Naive thymus-derived CD8-positive, alpha-beta T cell (primary cell): ENCODE results near the gene RHOBTB3. TPM values are rescaled to one million over a fixed set of nuclear protein-coding genes. Genes with fewer than 3 reads are reported as not detected.
A peak's percentile ranks its signal among the peaks of the same experiment; 100 is the strongest.
"Not testable (repeated sequence)": the region's sequence is repeated elsewhere in the genome, so short reads cannot be mapped to it uniquely, and the experiment has no call there.

Experiments
- ATAC-seq, 2 donors: fragments of 150-1000 bp; cut with Tn5 transposase in 1 of 2; sonication (Bioruptor Pico), chemical (Tn5 transposase) in 1 of 2; 1 replicate in 1 of 2; 2 replicates in 1 of 2; pipeline ENCODE4 v1.10.0; 2021; ENCODE audit warnings: mild to moderate bottlenecking in 2 of 2, moderate library complexity in 2 of 2
- POLR2A ChIA-PET: fragments of 350-600 bp; sonication (Branson Sonifier 250); formaldehyde crosslinking; loops from one replicate; lab custom pipeline; 2021; ENCODE audit warnings: antibody characterized with exemption; lab: Charles Lee
- DNase-seq, 10 donors: peaks; one replicate each; pipeline versions ENCODE4 v3.0.0 to v3.0.0-alpha.2; 2020 to 2022
- H3K27ac Mint-ChIP-seq, 10 donors: one replicate each; pipeline ENCODE4 v1.8.0; 2020 to 2022; ENCODE audit warnings: mild to moderate bottlenecking in 10 of 10, mixed read lengths in 10 of 10, moderate library complexity in 4 of 10, inconsistent platforms in 1 of 10
- H3K27me3 Mint-ChIP-seq, 5 donors: one replicate each; pipeline ENCODE4 v1.8.0; 2021 to 2022; ENCODE audit warnings: mixed read lengths in 5 of 5
- H3K36me3 Mint-ChIP-seq, 3 donors: one replicate each; pipeline ENCODE4 v1.8.0; 2020 to 2022; ENCODE audit warnings: mixed read lengths in 3 of 3, mild to moderate bottlenecking in 2 of 3, inconsistent platforms in 1 of 3
- H3K4me1 Mint-ChIP-seq, 4 donors: one replicate each; pipeline ENCODE4 v1.8.0; 2021 to 2022; ENCODE audit warnings: mixed read lengths in 4 of 4
- H3K4me3 Mint-ChIP-seq, 10 donors: one replicate each; pipeline ENCODE4 v1.8.0; 2020 to 2022; ENCODE audit warnings: mild to moderate bottlenecking in 10 of 10, mixed read lengths in 10 of 10, moderate library complexity in 6 of 10, inconsistent platforms in 1 of 10
- H3K9me3 Mint-ChIP-seq, 9 donors: one replicate each; pipeline ENCODE4 v1.8.0; 2020 to 2022; ENCODE audit warnings: mixed read lengths in 9 of 9, mild to moderate bottlenecking in 3 of 9, inconsistent platforms in 1 of 9, moderate library complexity in 1 of 9
- polyA plus RNA-seq, 3 donors: library from polyadenylated mRNA; unstranded; fragments of 300-500 nt; fragmentation: Illumina TruSeq; gene quantifications; one replicate each; pipeline ENCODE4 v1.2.3, GENCODE V29; 2021
- total RNA-seq, 8 experiments: library from RNA in 2 of 8; stranded (reverse) in 2 of 8; gene quantifications; one replicate each; pipeline ENCODE4 v1.2.3 and lab custom pipeline; 2021 to 2026

RHOBTB3 gene, protein sequence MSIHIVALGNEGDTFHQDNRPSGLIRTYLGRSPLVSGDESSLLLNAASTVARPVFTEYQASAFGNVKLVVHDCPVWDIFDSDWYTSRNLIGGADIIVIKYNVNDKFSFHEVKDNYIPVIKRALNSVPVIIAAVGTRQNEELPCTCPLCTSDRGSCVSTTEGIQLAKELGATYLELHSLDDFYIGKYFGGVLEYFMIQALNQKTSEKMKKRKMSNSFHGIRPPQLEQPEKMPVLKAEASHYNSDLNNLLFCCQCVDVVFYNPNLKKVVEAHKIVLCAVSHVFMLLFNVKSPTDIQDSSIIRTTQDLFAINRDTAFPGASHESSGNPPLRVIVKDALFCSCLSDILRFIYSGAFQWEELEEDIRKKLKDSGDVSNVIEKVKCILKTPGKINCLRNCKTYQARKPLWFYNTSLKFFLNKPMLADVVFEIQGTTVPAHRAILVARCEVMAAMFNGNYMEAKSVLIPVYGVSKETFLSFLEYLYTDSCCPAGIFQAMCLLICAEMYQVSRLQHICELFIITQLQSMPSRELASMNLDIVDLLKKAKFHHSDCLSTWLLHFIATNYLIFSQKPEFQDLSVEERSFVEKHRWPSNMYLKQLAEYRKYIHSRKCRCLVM
- under 1 TPM; 0.25 to 0.60 TPM for total RNA-seq
- polyA plus RNA-seq = 1 to 10 TPM in 2 of 3 donors, under 1 TPM in 1; 0.49 to 2.9 (median 1.4) TPM
- 0.15 to 1.9 (median 0.66) reads per million in 6 experiments for total RNA-seq (lab: John Stamatoyannopoulos, UW)

- H3K27me3 Mint-ChIP-seq = peaks cover 15 to 48% (median 27%) of the 10 kb centered on the region in 5 donors
- H3K36me3 Mint-ChIP-seq = no peaks in the 10 kb centered on the region
- no peaks in the 10 kb centered on the region for H3K9me3 Mint-ChIP-seq
- peaks cover 0 to 23% (median 16%) of the 10 kb centered on the region in 4 donors for H3K4me1 Mint-ChIP-seq
- peak within 1 kb of the TSS; percentile 73 to 86 (median 82) for H3K4me3 Mint-ChIP-seq
- H3K27ac Mint-ChIP-seq = peak within 1 kb of the TSS in 2 of 10 donors; percentile 37 to 41
- DNase-seq (peak; percentile 11 to 69 (median 36)), ATAC-seq (peak; percentile 73 to 82)
- POLR2A ChIA-PET = interaction anchor here (1.1 kb wide), 1 partner anchor 176 kb away, joined by 3 read pairs; the partner anchor contains the start of genes ARSK and SKIC3
Observed at GRCh38 chr5:95730730-95731570, at the start of gene RHOBTB3. Gene RHOBTB3, plus strand, starts transcription at chr5:95731336. Its CDS starts 347 bp downstream, at chr5:95731683.

DNA sequence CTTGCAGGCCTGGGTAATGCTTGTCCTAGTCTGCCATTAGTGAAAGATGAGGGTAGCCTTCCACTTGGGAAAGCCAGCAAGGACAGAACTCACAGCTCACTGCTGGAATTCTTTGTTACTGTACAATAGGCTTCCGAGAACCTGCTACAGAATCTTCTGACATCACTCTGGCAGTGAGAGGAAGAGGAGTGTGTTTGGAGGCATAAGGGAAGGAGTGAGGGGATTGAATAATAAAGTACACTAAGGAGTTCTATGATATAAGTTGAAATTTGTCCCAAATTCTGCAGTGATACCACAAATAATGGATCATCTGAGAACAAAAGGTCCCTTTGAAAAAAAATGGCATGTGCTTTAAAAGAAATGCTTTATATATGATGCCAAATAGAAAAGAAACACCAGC, 48.2 kb upstream of the RHOBTB3 start, which contains the start of gene SPATA9:
TSS of gene SPATA9 (minus strand) at position 101 of the 400 bp plus-strand sequence. CDS start 137 bp downstream, outside the sequence.
- no peak for DNase-seq
- H3K4me3 Mint-ChIP-seq = no peak within 1 kb of the TSS
- H3K27me3 Mint-ChIP-seq = peaks cover 11 to 21% (median 13%) of the 10 kb centered on the region in 5 donors
- POLR2A ChIA-PET = no interaction called here
- ATAC-seq = no peak
- peak within 1 kb of the TSS in 1 of 10 donors; percentile 57 for H3K27ac Mint-ChIP-seq
- H3K9me3 Mint-ChIP-seq = peaks cover 0 to 2% (median 0%) of the 10 kb centered on the region in 9 donors
- no peaks in the 10 kb centered on the region for H3K36me3 Mint-ChIP-seq
- no peaks in the 10 kb centered on the region for H3K4me1 Mint-ChIP-seq

GRCh38 chr5:95684361-95684760, 46.8 kb upstream of the RHOBTB3 start:
- no peaks in the 10 kb centered on the region for H3K36me3 Mint-ChIP-seq
- H3K27ac Mint-ChIP-seq = no peak overlapping the region
- H3K4me3 Mint-ChIP-seq = no peak overlapping the region
- peaks cover 0 to 4% (median 0%) of the 10 kb centered on the region in 9 donors for H3K9me3 Mint-ChIP-seq
- no peaks in the 10 kb centered on the region for H3K4me1 Mint-ChIP-seq
- POLR2A ChIA-PET = no interaction called here
- no peak for DNase-seq
- ATAC-seq = no peak
- peaks cover 10 to 19% (median 13%) of the 10 kb centered on the region in 5 donors for H3K27me3 Mint-ChIP-seq

DNA sequence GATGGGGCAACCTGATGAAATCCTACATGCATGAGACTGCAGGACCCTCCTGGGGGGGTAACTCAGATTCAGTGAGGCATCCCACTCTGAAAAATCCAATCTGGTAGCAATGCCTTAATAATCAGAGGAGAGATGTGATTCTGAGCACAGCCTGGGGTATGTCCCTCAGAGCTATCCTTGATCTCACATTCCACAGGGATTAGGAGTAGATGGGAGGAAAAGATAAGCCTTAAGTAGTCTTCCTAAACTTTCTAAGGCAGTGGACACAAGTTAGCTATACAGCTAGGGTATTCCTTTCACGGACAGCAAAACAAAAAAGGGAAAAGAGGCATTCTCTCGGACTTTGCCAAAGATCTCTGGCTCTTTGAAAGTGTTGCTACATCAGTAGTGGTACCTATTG, 44.5 kb upstream of the RHOBTB3 start:
- ATAC-seq = no peak

GRCh38 chr5:95689680-95690079, 41.5 kb upstream of the RHOBTB3 start:
- no peak for DNase-seq
- H3K27me3 Mint-ChIP-seq = peaks cover 0 to 5% (median 2%) of the 10 kb centered on the region in 5 donors
- no peaks in the 10 kb centered on the region for H3K36me3 Mint-ChIP-seq
- H3K4me3 Mint-ChIP-seq = no peak overlapping the region
- H3K9me3 Mint-ChIP-seq = peaks cover 0 to 8% (median 0%) of the 10 kb centered on the region in 9 donors
- no peak for ATAC-seq
- no peak overlapping the region for H3K27ac Mint-ChIP-seq
- POLR2A ChIA-PET = no interaction called here
- no peaks in the 10 kb centered on the region for H3K4me1 Mint-ChIP-seq

More for the DNA sequence above, 44.5 kb upstream of the RHOBTB3 start:
- Mint-ChIP-seq H3K27me3 (peaks cover 6 to 11% (median 8%) of the 10 kb centered on the region in 5 donors), H3K36me3 (no peaks in the 10 kb centered on the region), H3K9me3 (peaks cover 0 to 8% (median 0%) of the 10 kb centered on the region in 9 donors), H3K4me3 (no peak overlapping the region), H3K27ac (no peak overlapping the region), H3K4me1 (no peaks in the 10 kb centered on the region)
- POLR2A ChIA-PET = no interaction called here
- no peak for DNase-seq

GRCh38 chr5:95690333-95690732, 40.8 kb upstream of the RHOBTB3 start:
- ATAC-seq (no peak), DNase-seq (no peak)
- H3K27me3 Mint-ChIP-seq = peaks cover 0 to 3% (median 0%) of the 10 kb centered on the region in 5 donors
- H3K4me1 Mint-ChIP-seq = no peaks in the 10 kb centered on the region
- POLR2A ChIA-PET = no interaction called here
- H3K4me3 Mint-ChIP-seq = no peak overlapping the region
- H3K9me3 Mint-ChIP-seq = peaks cover 0 to 8% (median 0%) of the 10 kb centered on the region in 9 donors
- H3K27ac Mint-ChIP-seq = no peak overlapping the region
- H3K36me3 Mint-ChIP-seq = no peaks in the 10 kb centered on the region

DNA sequence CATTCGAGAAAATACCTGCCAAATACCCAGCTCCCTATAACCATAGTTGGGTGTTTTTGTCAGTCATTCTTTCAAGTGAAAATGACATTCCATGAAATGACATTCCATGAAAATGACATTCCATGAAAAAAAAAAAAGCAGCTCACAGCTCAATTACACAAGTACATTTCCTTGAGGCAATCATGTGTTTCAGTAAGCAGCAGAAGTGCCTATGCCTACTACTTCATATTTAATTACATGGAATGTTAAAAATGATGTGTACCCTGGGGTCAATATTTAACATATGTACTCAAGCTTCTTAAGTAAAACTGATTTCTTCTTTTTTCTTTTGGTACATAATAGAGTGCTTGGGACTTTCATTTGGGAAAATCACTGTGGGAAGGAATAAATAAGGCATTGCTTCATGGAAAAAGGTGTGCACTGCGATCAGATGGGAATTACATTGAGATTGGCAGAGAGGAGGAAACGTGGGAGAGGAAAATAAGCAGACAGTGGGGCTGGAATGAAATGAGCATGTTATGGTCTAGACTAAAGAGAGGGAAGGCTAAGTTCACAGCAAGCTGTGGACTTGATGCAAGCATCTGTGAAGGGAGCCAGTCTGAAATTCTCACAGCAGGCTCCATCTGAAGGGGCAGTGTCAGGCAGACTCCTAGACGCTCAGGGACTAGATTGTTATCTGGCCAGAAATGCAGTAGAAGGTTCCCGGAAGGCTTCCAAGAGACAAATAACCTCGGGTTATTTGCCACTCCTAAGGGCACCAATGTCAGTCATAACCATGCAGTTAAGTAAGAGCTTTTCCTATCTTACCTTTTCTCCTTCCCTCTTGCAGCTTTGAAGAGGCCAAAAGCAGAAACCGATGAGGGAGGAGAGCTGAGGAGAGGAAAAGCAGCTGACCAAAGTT, 33.1 kb upstream of the RHOBTB3 start:
- DNase-seq (no peak), ATAC-seq (no peak)
- Mint-ChIP-seq H3K27ac (no peak overlapping the region), H3K9me3 (no peaks in the 10 kb centered on the region), H3K27me3 (peaks cover 7 to 14% (median 10%) of the 10 kb centered on the region in 5 donors), H3K4me3 (no peak overlapping the region), H3K4me1 (no peaks in the 10 kb centered on the region), H3K36me3 (no peaks in the 10 kb centered on the region)
- POLR2A ChIA-PET = no interaction called here

DNA sequence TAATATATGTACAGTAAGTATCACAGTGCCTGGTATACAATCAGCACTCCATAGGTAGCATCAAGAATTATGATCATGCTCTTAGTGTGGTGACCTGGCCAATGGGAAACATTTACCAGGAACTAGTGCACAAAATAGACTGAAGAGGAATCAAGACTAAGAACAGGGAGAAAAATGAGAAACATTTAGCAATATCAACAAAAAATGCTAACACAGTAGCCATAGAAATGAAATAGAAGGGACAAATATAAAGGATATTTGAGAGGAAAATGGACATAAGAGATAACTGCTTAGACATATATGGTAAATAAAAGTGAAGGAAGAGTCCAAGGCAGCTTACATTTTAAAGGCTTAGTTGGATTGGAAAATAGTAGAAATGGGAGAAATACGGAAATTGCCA, 31.8 kb upstream of the RHOBTB3 start:
- Mint-ChIP-seq H3K9me3 (no peaks in the 10 kb centered on the region), H3K27me3 (peaks cover 6 to 14% (median 9%) of the 10 kb centered on the region in 5 donors), H3K27ac (no peak overlapping the region), H3K36me3 (no peaks in the 10 kb centered on the region), H3K4me3 (no peak overlapping the region), H3K4me1 (no peaks in the 10 kb centered on the region)
- ATAC-seq = no peak
- no peak for DNase-seq
- POLR2A ChIA-PET = no interaction called here

DNA sequence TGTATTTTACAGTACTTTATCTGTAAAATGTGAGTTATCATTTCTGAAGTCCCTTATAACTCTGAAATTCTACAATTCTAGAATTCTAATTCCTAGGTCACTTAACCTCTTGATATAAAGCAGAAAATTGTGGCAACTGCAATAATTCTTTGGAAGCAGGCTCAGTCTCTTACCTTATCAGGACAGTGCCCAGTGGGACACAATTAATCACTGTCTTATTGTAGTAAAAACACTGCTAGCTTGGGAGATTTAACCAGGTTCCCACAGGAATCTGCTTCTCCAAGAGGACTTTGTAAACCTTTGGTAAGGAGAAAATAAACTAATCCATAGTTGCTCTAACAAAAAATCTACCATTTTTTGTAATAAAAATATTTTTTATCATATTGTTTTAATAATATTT, 30.1 kb upstream of the RHOBTB3 start:
- no peak overlapping the region for H3K27ac Mint-ChIP-seq
- H3K4me3 Mint-ChIP-seq = no peak overlapping the region
- DNase-seq = no peak
- H3K27me3 Mint-ChIP-seq = peaks cover 6 to 11% (median 9%) of the 10 kb centered on the region in 5 donors
- ATAC-seq = no peak
- H3K4me1 Mint-ChIP-seq = no peaks in the 10 kb centered on the region
- H3K36me3 Mint-ChIP-seq = no peaks in the 10 kb centered on the region
- POLR2A ChIA-PET = no interaction called here
- H3K9me3 Mint-ChIP-seq = no peaks in the 10 kb centered on the region

GRCh38 chr5:95704150-95704549, 27.0 kb upstream of the RHOBTB3 start:
- peaks cover 0 to 6% (median 4%) of the 10 kb centered on the region in 5 donors for H3K27me3 Mint-ChIP-seq
- POLR2A ChIA-PET = no interaction called here

DNA sequence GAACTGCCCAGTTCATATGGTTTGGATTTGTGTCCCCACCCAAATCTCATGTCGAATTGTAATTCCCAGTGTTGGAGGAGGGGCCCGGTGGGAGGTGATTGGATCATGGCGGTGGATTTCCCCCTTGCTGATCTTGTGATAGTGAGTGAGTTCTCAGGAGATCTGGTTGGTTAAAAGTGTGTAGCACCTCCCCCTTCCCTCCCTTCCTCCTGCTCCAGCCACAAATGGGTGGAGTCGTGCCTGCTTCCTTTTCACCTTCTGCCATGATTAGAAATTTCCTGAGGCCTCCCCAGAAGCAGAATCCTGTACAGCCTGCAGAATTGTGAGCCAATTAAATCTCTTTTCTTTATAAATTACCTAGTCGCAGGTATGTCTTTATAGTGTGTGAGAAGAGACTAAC, 24.9 kb upstream of the RHOBTB3 start:
- H3K27ac Mint-ChIP-seq, H3K4me3 Mint-ChIP-seq, H3K27me3 Mint-ChIP-seq, ATAC-seq, DNase-seq, H3K9me3 Mint-ChIP-seq, H3K36me3 Mint-ChIP-seq, H3K4me1 Mint-ChIP-seq, POLR2A ChIA-PET: not testable (repeated sequence)

More at GRCh38 chr5:95704150-95704549, 27.0 kb upstream of the RHOBTB3 start:
- DNase-seq (no peak), ATAC-seq (no peak)
- no peak overlapping the region for H3K4me3 Mint-ChIP-seq
- no peaks in the 10 kb centered on the region for H3K36me3 Mint-ChIP-seq
- H3K9me3 Mint-ChIP-seq = no peaks in the 10 kb centered on the region
- no peak overlapping the region for H3K27ac Mint-ChIP-seq
- H3K4me1 Mint-ChIP-seq = no peaks in the 10 kb centered on the region
